Mesenteric fat pad (tissue), 1 donor: ENCODE data around the gene IPO9. TPM values are rescaled to one million over a fixed set of nuclear protein-coding genes. Genes with fewer than 3 reads are reported as not detected.
"Not testable (repeated sequence)": the region's sequence is repeated elsewhere in the genome, so short reads cannot be mapped to it uniquely, and the experiment has no call there.

Source experiments
- DNase-seq: peaks from one replicate; pipeline ENCODE4 v3.0.0-alpha.2; 2020; ENCODE audit warnings: low spot score
- total RNA-seq: library from RNA; stranded (reverse); fragmentation: NEBNext Ultra II Directional; extraction: Animal tissue kit (Norgen Biotek cat#: 25700); gene quantifications from one replicate; pipeline ENCODE4 v1.2.1, GENCODE V29; 2021
- donor health status: DM: yes; HTN: yes; CAD: no.

IPO9 gene
- total RNA-seq, 1 donor from 2014 or later: 40.9 TPM

GRCh38 chr1:201847150-201847549, 18.2 kb downstream of the IPO9 start:
- DNase-seq: no peak

- DNase-seq: no peak
Observed at GRCh38 chr1:201848230-201848629, 19.3 kb downstream of the IPO9 start.

- no peak for DNase-seq
Observed at GRCh38 chr1:201849372-201850052, 20.6 kb downstream of the IPO9 start.

- no peak for DNase-seq
Observed at GRCh38 chr1:201850053-201850397, 21.1 kb downstream of the IPO9 start.

- no peak for DNase-seq
Observed at GRCh38 chr1:201851949-201852348, 23.0 kb downstream of the IPO9 start.

GRCh38 chr1:201856722-201857121, 27.8 kb downstream of the IPO9 start:
- not testable (repeated sequence) for DNase-seq

- no peak for DNase-seq
Observed at GRCh38 chr1:201859424-201859823, 30.5 kb downstream of the IPO9 start.

- DNase-seq: no peak
Observed at GRCh38 chr1:201861448-201861847, 32.5 kb downstream of the IPO9 start.

- DNase-seq: no peak
Observed at GRCh38 chr1:201870397-201870796, 41.4 kb downstream of the IPO9 start.

- no peak for DNase-seq
Observed at GRCh38 chr1:201874672-201875071, 45.7 kb downstream of the IPO9 start.

- DNase-seq: no peak
Observed at GRCh38 chr1:201876148-201876818, 47.3 kb downstream of the IPO9 start.

- DNase-seq: no peak
Observed at GRCh38 chr1:201877877-201878401, 49.0 kb downstream of the IPO9 start.

GRCh38 chr1:201880928-201881571, 52.1 kb downstream of the IPO9 start:
- no peak for DNase-seq

GRCh38 chr1:201881617-201882016, 52.7 kb downstream of the IPO9 start:
- no peak for DNase-seq

GRCh38 chr1:201882665-201883132, 53.7 kb downstream of the IPO9 start:
- no peak for DNase-seq

- no peak for DNase-seq
Observed at GRCh38 chr1:201883266-201883665, 54.3 kb downstream of the IPO9 start.

- DNase-seq: no peak
Observed at GRCh38 chr1:201883786-201884185, 54.8 kb downstream of the IPO9 start.

- no peak for DNase-seq
Observed at GRCh38 chr1:201884425-201884824, 55.5 kb downstream of the IPO9 start.

- DNase-seq: no peak
Observed at GRCh38 chr1:201885531-201886075, 56.6 kb downstream of the IPO9 start.

- no peak for DNase-seq
Observed at GRCh38 chr1:201886103-201886885, 57.3 kb downstream of the IPO9 start.
